ENCODE results near the gene ADAMTSL3. TPM values are rescaled to one million over a fixed set of nuclear protein-coding genes. Genes with fewer than 3 reads are reported as not detected.

Gene ADAMTSL3
- total RNA-seq, 2 donors from 2014 or later, result 12.2 to 21.2 TPM

DNA sequence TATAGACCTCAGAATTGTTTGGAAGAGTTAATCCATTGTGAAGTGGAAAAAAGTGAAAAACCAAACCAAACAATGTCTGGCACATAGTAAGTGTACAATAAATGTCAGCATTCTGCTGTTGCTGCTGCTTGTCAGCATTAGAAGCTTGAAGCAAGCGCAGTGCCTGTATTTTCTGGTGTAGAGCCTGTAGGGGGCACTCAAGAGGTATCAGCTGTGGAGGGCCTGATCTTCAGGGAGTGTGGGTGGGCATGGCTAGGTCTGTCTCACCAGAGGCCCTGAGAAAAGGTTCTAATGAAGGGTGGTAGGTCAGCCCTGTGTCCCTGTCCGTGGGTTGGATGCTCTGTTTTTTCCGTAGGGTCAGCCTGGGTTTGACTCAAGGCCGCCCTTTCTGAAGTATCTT, 3.6 kb downstream of the ADAMTSL3 start:
- no peaks in the 10 kb centered on the region for H3K9me3 ChIP-seq
- no peak for DNase-seq (ENCODE audit: low spot score)
- H3K4me3 ChIP-seq, result no peak overlapping the region
- no peaks in the 10 kb centered on the region for H3K27me3 ChIP-seq
- H3K4me1 ChIP-seq, result peaks cover 0 to 57% of the 10 kb centered on the region in 2 donors
- peak overlapping the region; percentile 13 to 65 for H3K27ac ChIP-seq
- H3K36me3 ChIP-seq, result no peaks in the 10 kb centered on the region
- TF ChIP-seq, protein P1, sequence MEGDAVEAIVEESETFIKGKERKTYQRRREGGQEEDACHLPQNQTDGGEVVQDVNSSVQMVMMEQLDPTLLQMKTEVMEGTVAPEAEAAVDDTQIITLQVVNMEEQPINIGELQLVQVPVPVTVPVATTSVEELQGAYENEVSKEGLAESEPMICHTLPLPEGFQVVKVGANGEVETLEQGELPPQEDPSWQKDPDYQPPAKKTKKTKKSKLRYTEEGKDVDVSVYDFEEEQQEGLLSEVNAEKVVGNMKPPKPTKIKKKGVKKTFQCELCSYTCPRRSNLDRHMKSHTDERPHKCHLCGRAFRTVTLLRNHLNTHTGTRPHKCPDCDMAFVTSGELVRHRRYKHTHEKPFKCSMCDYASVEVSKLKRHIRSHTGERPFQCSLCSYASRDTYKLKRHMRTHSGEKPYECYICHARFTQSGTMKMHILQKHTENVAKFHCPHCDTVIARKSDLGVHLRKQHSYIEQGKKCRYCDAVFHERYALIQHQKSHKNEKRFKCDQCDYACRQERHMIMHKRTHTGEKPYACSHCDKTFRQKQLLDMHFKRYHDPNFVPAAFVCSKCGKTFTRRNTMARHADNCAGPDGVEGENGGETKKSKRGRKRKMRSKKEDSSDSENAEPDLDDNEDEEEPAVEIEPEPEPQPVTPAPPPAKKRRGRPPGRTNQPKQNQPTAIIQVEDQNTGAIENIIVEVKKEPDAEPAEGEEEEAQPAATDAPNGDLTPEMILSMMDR (IDR thresholded peaks at IDR 0.05), result peak in 1 of 2 donors; percentile 47

DNA sequence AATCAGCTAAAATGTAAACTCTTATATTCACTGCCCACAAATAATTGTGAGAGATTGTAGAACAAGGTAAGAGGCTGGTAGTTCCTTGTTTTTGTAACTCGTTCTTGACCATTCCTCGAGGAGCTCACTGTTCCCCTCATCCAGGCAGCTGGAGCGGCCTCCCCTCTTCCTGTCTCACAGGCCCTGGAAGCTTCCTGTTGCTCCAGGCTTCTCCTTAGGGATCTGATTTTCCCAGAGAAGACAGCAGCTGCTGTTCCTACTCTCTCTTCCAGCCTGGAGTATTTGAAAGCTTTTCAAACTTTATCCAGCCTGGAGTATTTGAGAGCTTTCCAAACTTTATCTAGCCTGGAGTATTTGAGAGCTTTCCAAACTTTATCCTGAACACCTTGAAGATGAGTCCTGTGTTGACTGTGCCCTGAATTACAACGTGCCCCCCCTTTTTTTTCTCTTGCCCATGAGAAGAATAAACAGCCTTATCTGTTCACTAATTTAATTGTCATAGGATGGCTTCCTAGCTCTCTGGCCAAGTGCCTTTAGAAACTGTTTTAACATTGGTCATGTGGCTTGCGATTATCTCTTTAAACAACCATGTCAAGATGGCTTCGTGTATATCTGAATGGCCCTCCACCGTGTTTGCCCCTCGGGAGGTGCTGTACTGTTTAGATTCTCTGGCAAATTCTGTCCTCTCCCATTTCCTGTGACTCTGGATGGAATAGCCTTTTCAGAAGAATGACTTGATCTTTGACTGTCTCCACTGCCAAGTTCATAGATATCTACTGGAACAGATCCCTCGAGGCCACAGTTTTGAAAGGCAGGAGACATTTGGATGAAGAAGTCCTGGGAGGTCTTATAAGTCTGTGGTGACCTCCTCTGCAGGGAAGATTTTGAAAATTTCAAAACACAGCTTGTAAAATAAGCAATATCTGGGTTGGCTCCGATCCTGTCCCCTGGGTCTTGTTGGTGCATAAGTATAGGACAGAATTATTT, 4.8 kb downstream of the ADAMTSL3 start:
- H3K9me3 ChIP-seq, result no peaks in the 10 kb centered on the region
- H3K36me3 ChIP-seq, result no peaks in the 10 kb centered on the region
- no peaks in the 10 kb centered on the region for H3K27me3 ChIP-seq
- no peak overlapping the region for H3K4me3 ChIP-seq
- peak overlapping the region; percentile 13 to 65 for H3K27ac ChIP-seq
- peaks cover 0 to 48% of the 10 kb centered on the region in 2 donors for H3K4me1 ChIP-seq
- TF ChIP-seq, protein P1 (IDR thresholded peaks at IDR 0.05), result no peak
- peak; percentile 80 for DNase-seq (ENCODE audit: low spot score)

DNA sequence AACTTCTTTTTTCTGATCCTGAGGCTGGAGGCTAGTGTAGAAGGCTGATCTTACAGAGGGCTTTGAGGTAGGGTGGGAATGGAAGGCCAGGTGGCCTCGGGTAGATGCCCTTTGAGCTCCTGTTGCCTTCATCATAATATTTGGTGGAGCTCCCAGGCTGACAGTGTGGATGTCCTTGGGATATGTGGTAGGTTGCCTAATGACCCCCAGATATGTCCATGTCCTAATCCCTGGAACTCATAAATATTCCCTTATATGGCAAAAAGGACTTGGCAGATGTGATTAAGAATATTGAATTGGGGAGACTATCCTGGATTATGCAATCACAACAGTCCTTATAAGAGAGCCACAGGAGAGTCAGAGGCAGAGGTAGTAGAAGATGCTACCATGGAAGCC, 5.5 kb downstream of the ADAMTSL3 start:
- H3K36me3 ChIP-seq, result no peaks in the 10 kb centered on the region
- peak overlapping the region; percentile 13 to 65 for H3K27ac ChIP-seq
- H3K4me3 ChIP-seq, result no peak overlapping the region
- H3K27me3 ChIP-seq, result no peaks in the 10 kb centered on the region
- no peak for DNase-seq (ENCODE audit: low spot score)
- TF ChIP-seq, protein P1 (IDR thresholded peaks at IDR 0.05), result no peak
- H3K9me3 ChIP-seq, result no peaks in the 10 kb centered on the region
- peaks cover 0 to 43% of the 10 kb centered on the region in 2 donors for H3K4me1 ChIP-seq

DNA sequence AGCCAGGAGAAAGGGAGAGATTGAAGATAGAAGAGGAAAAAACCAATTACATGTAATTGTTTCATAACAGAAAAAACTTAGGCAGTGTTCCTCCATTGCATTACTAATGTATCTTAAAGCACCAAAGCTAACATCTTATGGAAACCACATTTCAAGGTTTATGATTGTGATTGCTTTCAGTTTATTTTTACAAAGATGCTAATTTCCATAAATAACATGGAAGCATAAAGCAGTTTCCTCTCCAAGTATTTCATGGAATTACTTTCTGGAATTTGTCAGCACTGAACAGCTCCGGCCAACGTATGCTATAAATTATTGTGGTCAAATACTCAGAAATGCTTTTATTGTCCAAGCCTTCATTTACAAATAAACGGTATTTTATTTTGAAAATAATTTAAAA, 11.6 kb downstream of the ADAMTSL3 start:
- Histone ChIP-seq H3K9me3 (peaks cover 0 to 8% of the 10 kb centered on the region in 2 donors), H3K4me1 (no peaks in the 10 kb centered on the region), H3K36me3 (no peaks in the 10 kb centered on the region), H3K27ac (no peak overlapping the region), H3K27me3 (no peaks in the 10 kb centered on the region), H3K4me3 (no peak overlapping the region)
- TF ChIP-seq, protein P1 (IDR thresholded peaks at IDR 0.05), result no peak
- DNase-seq (ENCODE audit: low spot score), result no peak

DNA sequence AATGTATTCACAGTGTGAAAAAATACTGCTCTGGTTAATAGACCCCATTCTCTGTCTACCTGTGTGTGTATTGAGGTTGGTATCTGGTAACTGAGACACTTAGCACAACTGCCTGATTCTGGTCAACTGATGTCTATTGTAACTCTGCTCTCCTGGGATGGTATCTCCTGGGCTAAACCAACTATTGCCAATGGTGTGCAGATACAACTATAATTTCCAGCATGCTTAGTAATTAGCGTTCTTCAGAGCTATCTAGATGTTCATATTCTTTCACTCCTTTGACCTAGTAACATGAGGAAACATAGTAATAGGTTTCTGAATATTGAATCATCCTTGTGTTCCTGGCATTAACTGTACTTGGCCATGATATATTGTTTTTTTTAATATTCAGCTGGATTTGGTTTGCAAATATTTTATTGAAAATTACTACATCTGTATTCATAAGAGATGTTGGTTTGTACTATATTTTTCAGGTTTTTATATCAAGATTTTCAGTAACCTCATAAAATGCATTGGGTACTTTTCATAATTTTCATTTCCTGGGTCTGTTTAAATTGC, 16.8 kb downstream of the ADAMTSL3 start:
- Histone ChIP-seq H3K36me3 (no peaks in the 10 kb centered on the region), H3K27me3 (no peaks in the 10 kb centered on the region), H3K9me3 (peaks cover 0 to 16% of the 10 kb centered on the region in 2 donors), H3K27ac (no peak overlapping the region), H3K4me1 (peaks cover 0 to 12% of the 10 kb centered on the region in 2 donors), H3K4me3 (no peak overlapping the region)
- no peak for DNase-seq (ENCODE audit: low spot score)
- TF ChIP-seq, protein P1 (IDR thresholded peaks at IDR 0.05), result no peak

Data from right atrium auricular region (tissue), 2 donors.